Nephron (organoid): Measurements from ENCODE around the gene PTPRD.
A peak's percentile ranks its signal among the peaks of the same experiment; 100 is the strongest.

Experiments
- H3K27ac Mint-ChIP-seq, 3 experiments: 2 replicates each; pipeline ENCODE4 v1.8.0; 2020; ENCODE audit warnings: mixed read lengths in 3 of 3, mild to moderate bottlenecking in 2 of 3, moderate library complexity in 1 of 3
- H3K27me3 Mint-ChIP-seq: 2 replicates; pipeline ENCODE4 v1.8.0; 2021; ENCODE audit warnings: low read depth, mild to moderate bottlenecking, moderate library complexity, mixed read lengths
- H3K36me3 Mint-ChIP-seq: 2 replicates; pipeline ENCODE4 v1.8.0; 2020; ENCODE audit warnings: low read depth, mixed read lengths
- H3K4me1 Mint-ChIP-seq: 2 replicates; pipeline ENCODE4 v1.8.0; 2020; ENCODE audit warnings: mixed read lengths
- H3K4me3 Mint-ChIP-seq, 3 experiments: 2 replicates each; pipeline ENCODE4 v1.8.0; 2020; ENCODE audit warnings: mild to moderate bottlenecking in 3 of 3, mixed read lengths in 3 of 3, moderate library complexity in 2 of 3
- H3K9me3 Mint-ChIP-seq: 2 replicates; pipeline ENCODE4 v1.8.0; 2020; ENCODE audit warnings: mixed read lengths
- TF ChIP-seq, protein P1 (sequence below), 3 experiments: fragments of 200-600 bp; sonication (generic); IDR thresholded peaks; one replicate each; pipeline ENCODE4 v1.5.0; 2021; ENCODE audit warnings: antibody characterized with exemption in 3 of 3; ENCODE audit not compliant: unreplicated experiment in 3 of 3

PTPRD gene

DNA sequence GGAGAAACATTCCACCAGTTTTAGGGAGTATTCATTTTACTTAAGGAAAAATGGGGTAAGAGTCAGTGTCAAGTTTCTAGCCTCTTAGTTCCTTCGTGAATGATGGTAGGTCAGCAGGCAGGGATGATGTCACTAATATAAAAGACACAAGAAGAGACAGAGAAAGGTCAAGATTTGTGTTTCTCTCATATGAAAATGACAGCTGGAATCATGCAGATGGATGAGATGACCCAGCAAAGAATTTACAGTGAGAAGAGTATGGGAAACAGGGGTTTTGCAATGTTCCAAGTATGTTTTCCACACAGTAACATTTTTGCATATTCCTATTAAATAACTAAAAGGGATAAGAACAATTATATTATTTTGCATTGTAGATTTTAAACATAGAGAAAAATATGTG is 2063.6 kb downstream of the PTPRD start:
- Mint-ChIP-seq H3K27me3 (no peaks in the 10 kb centered on the region), H3K4me1 (peaks cover 11% of the 10 kb centered on the region), H3K9me3 (no peaks in the 10 kb centered on the region), H3K4me3 (no peak overlapping the region), H3K27ac (peak overlapping the region; percentile 47 to 78 (median 62)), H3K36me3 (peaks cover 16% of the 10 kb centered on the region)
- TF ChIP-seq, protein P1, sequence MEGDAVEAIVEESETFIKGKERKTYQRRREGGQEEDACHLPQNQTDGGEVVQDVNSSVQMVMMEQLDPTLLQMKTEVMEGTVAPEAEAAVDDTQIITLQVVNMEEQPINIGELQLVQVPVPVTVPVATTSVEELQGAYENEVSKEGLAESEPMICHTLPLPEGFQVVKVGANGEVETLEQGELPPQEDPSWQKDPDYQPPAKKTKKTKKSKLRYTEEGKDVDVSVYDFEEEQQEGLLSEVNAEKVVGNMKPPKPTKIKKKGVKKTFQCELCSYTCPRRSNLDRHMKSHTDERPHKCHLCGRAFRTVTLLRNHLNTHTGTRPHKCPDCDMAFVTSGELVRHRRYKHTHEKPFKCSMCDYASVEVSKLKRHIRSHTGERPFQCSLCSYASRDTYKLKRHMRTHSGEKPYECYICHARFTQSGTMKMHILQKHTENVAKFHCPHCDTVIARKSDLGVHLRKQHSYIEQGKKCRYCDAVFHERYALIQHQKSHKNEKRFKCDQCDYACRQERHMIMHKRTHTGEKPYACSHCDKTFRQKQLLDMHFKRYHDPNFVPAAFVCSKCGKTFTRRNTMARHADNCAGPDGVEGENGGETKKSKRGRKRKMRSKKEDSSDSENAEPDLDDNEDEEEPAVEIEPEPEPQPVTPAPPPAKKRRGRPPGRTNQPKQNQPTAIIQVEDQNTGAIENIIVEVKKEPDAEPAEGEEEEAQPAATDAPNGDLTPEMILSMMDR (IDR thresholded peaks at IDR 0.05; ENCODE audit: unreplicated experiment in 3 of 3) = no peak

DNA sequence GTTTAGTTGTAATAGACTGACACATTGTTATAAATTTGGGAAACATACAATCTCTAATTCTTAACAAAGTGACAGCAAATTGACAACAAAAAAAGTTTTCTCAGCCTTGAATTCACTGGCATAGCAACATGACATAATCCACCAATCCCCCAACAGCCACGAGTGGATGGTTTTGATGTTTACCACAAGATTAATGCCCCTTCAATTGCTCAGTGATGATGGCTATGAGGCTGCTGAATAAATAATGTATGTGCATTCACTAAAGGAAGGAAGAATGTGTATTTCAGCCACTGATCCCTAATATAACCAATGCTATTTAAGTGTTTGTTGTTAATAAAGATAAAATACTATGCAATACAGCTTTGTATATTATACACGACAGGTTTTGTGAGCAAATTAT is 2069.6 kb downstream of the PTPRD start:
- TF ChIP-seq, protein P1 (IDR thresholded peaks at IDR 0.05; ENCODE audit: unreplicated experiment in 3 of 3) = no peak
- Mint-ChIP-seq H3K4me1 (no peaks in the 10 kb centered on the region), H3K9me3 (no peaks in the 10 kb centered on the region), H3K27me3 (no peaks in the 10 kb centered on the region), H3K36me3 (peaks cover 19% of the 10 kb centered on the region), H3K27ac (no peak overlapping the region), H3K4me3 (no peak overlapping the region)

DNA sequence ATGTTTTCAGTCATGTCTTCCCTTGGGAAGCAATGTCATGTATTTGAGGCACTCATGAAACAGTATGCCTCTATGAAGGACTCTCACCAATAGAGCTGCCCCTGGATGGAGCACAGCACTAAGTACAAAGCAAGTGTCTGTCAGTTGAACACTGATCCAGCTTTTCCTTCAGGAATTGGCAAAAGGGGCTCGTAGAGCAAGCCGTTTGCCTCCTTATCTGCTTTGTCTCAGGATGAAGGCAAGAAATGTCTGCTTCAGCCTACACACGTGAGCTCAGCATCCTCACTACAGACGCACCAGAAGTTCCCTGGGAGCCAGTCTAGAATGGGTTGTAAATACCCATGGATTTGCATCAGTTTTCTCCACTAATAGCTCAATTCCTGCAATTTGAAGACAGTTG is 2070.3 kb downstream of the PTPRD start:
- H3K27me3 Mint-ChIP-seq = no peaks in the 10 kb centered on the region
- no peaks in the 10 kb centered on the region for H3K4me1 Mint-ChIP-seq
- H3K4me3 Mint-ChIP-seq = no peak overlapping the region
- TF ChIP-seq, protein P1 (IDR thresholded peaks at IDR 0.05; ENCODE audit: unreplicated experiment in 3 of 3) = no peak
- H3K36me3 Mint-ChIP-seq = peaks cover 14% of the 10 kb centered on the region
- no peaks in the 10 kb centered on the region for H3K9me3 Mint-ChIP-seq
- H3K27ac Mint-ChIP-seq = no peak overlapping the region

DNA sequence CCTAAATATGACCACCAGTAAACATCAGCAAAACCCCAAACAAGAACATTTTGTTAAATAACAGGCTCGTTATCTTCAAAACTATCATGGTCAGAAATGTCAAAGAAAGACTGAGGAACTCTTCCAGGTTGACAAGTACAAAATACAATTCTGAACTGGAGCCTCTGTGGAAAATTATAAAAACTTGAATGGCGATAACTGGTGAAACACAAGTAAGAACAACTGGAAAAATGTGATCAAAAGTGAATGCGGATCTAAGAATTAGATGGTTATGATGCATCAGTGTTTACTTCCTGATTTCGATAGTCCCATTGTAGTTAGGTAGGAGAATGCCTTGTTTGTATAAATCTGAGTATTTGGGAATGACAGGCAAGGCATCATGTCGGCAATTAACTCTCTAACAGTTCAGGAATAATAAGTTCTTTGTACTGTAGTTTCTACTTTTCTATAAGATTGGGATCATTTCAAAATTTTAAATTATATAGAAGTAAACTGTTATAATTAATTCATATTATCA is 2073.1 kb downstream of the PTPRD start:
- Mint-ChIP-seq H3K27ac (no peak overlapping the region), H3K4me1 (no peaks in the 10 kb centered on the region), H3K36me3 (peaks cover 12% of the 10 kb centered on the region), H3K4me3 (no peak overlapping the region), H3K27me3 (no peaks in the 10 kb centered on the region), H3K9me3 (no peaks in the 10 kb centered on the region)
- TF ChIP-seq, protein P1 (IDR thresholded peaks at IDR 0.05; ENCODE audit: unreplicated experiment in 3 of 3) = no peak

DNA sequence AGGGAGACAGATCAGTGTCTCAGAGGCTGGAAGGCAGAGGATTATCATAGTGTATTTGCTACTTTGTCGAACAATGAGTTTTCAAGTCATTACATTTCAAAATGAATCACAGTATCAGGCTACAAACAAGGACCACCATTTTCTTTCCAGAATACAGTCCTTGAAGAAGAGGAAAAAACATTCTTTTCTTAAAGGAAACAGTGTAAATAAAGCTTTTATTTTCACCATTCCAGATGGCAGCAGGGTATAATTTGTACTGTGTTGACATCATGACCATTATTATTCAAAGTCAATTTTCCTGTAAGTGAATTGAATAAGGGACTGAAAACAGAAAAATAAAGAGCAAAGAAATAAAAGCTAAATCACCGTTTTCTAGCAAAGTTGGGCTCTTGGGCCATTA is 2076.0 kb downstream of the PTPRD start:
- H3K36me3 Mint-ChIP-seq = peaks cover 12% of the 10 kb centered on the region
- H3K27ac Mint-ChIP-seq = no peak overlapping the region
- H3K4me3 Mint-ChIP-seq = no peak overlapping the region
- no peaks in the 10 kb centered on the region for H3K9me3 Mint-ChIP-seq
- TF ChIP-seq, protein P1 (IDR thresholded peaks at IDR 0.05; ENCODE audit: unreplicated experiment in 3 of 3) = no peak
- peaks cover 12% of the 10 kb centered on the region for H3K4me1 Mint-ChIP-seq
- H3K27me3 Mint-ChIP-seq = no peaks in the 10 kb centered on the region

DNA sequence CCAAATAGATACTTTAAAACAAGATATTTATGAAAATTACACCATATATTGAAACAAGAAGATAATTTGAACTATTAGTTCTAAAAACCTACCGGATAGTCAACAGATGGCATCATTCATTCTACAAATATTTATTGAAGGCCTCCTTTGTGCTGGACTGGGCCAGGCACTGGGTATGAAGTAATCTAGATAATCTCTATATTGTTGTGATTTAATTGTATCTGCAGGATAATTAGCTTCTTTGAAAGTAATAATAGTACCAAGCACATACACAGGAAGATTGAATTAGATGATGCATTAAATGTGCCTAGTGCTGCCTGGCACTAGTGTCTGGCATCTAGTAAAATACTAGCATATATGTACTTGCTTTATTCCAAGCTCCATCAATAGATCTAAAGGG is 2078.0 kb downstream of the PTPRD start:
- Mint-ChIP-seq H3K27ac (no peak overlapping the region), H3K36me3 (peaks cover 12% of the 10 kb centered on the region), H3K4me3 (no peak overlapping the region), H3K9me3 (no peaks in the 10 kb centered on the region), H3K4me1 (peaks cover 18% of the 10 kb centered on the region), H3K27me3 (no peaks in the 10 kb centered on the region)
- TF ChIP-seq, protein P1 (IDR thresholded peaks at IDR 0.05; ENCODE audit: unreplicated experiment in 3 of 3) = no peak
